Left lung (tissue), 10 donors: ENCODE measurements around the gene DCDC1. TPM values are rescaled to one million over a fixed set of nuclear protein-coding genes. Genes with fewer than 3 reads are reported as not detected.
A peak's percentile ranks its signal among the peaks of the same experiment; 100 is the strongest.
"Not testable (repeated sequence)": the region's sequence is repeated elsewhere in the genome, so short reads cannot be mapped to it uniquely, and the experiment has no call there.

Source experiments
- ATAC-seq: fragments of 200-7000 bp; cut with Tn5 transposase; one replicate; pipeline ENCODE4 v1.9.1; 2020; ENCODE audit warnings: moderate library complexity
- DNase-seq, 4 donors: peaks; one replicate each; pipeline ENCODE4 v3.0.0-alpha.2; 2013 to 2020
- H3K27ac ChIP-seq, 2 donors: fragments of 200-600 bp; sonication (generic) in 1 of 2; one replicate each; pipeline versions ENCODE4 v1.5.0 to v1.8.0; 2020 to 2021
- H3K27me3 ChIP-seq, 2 donors: fragments of 200-600 bp; sonication (generic) in 1 of 2; one replicate each; pipeline versions ENCODE4 v1.5.0 to v1.8.0; 2020 to 2021
- H3K36me3 ChIP-seq, 2 donors: fragments of 200-600 bp; sonication (generic) in 1 of 2; one replicate each; pipeline versions ENCODE4 v1.5.0 to v1.8.0; 2020 to 2021
- H3K4me1 ChIP-seq, 2 donors: fragments of 200-600 bp; one replicate each; pipeline ENCODE4 v1.8.0; 2021
- H3K4me3 ChIP-seq, 2 donors: fragments of 200-600 bp; sonication (generic) in 1 of 2; one replicate each; pipeline versions ENCODE4 v1.5.0 to v1.8.0; 2020 to 2021; ENCODE audit warnings: mild to moderate bottlenecking in 1 of 2
- H3K9me3 ChIP-seq, 2 donors: fragments of 200-600 bp; sonication (generic) in 1 of 2; one replicate each; pipeline versions ENCODE4 v1.5.0 to v1.8.0; 2020 to 2021
- CTCF ChIP-seq, 2 donors: fragments of 200-600 bp; sonication (generic) in 1 of 2; IDR thresholded peaks; one replicate each; pipeline versions ENCODE4 v1.5.0 to v1.8.0; 2021; ENCODE audit warnings: antibody characterized with exemption in 2 of 2
- intact Hi-C, 2 donors: fragments of 100-400 bp; cut with DNase I; formaldehyde crosslinking; loops; one replicate each; pipeline versions ENCODE4 v1.11.2 to v1.14.2; 2022
- polyA plus RNA-seq, 6 donors: library from polyadenylated mRNA; unstranded; fragments of 120-200 nt; gene quantifications; one replicate each; pipeline ENCODE4 v1.2.1, GENCODE V29; 2013; ENCODE audit not compliant: insufficient read length in 6 of 6
- total RNA-seq, 2 donors: library from RNA; stranded (reverse); fragmentation: NEBNext Ultra II Directional; extraction: Animal tissue kit (Norgen Biotek cat#: 25700); gene quantifications; one replicate each; pipeline ENCODE4 v1.2.1, GENCODE V29; 2021
- donor health status: DM: no; HTN: yes; CAD: no.
- donor health status: DM: no; HTN: no; CAD: no.

The DCDC1 gene
- total and polyA plus RNA-seq, 8 donors, result 0.09 to 3.3 (median 2.0) TPM

- Histone ChIP-seq H3K9me3 (no peaks in the 10 kb centered on the region), H3K27me3 (no peaks in the 10 kb centered on the region), H3K27ac (no peak overlapping the region), H3K36me3 (no peaks in the 10 kb centered on the region), H3K4me1 (no peaks in the 10 kb centered on the region), H3K4me3 (no peak overlapping the region)
- intact Hi-C loops, result no loop called here
- ATAC-seq (no peak), DNase-seq (no peak)
- TF ChIP-seq CTCF (IDR thresholded peaks at IDR 0.05), result no peak
Observed at GRCh38 chr11:31323145-31323544, 46.4 kb downstream of the DCDC1 start.

GRCh38 chr11:31321494-31321893 is 48.0 kb downstream of the DCDC1 start:
- H3K4me1 ChIP-seq, H3K4me3 ChIP-seq, DNase-seq, ATAC-seq, H3K9me3 ChIP-seq, H3K27ac ChIP-seq, H3K36me3 ChIP-seq, intact Hi-C loops, H3K27me3 ChIP-seq: not testable (repeated sequence)

- Histone ChIP-seq H3K27ac (no peak overlapping the region), H3K9me3 (no peaks in the 10 kb centered on the region), H3K4me3 (no peak overlapping the region), H3K4me1 (no peaks in the 10 kb centered on the region), H3K27me3 (no peaks in the 10 kb centered on the region), H3K36me3 (no peaks in the 10 kb centered on the region)
- no peak for ATAC-seq
- intact Hi-C loops, result no loop called here
- no peak for TF ChIP-seq CTCF (IDR thresholded peaks at IDR 0.05)
- peak in 2 of 4 donors; percentile 1 to 3 for DNase-seq
Observed at GRCh38 chr11:31303644-31304180, 65.8 kb downstream of the DCDC1 start.

GRCh38 chr11:31301549-31302510 is 67.7 kb downstream of the DCDC1 start:
- no peaks in the 10 kb centered on the region for H3K4me1 ChIP-seq
- H3K27me3 ChIP-seq, result no peaks in the 10 kb centered on the region
- intact Hi-C loops, result no loop called here
- no peak overlapping the region for H3K27ac ChIP-seq
- ATAC-seq (no peak), DNase-seq (peak in 1 of 4 donors; percentile 1)
- H3K4me3 ChIP-seq, result no peak overlapping the region
- H3K9me3 ChIP-seq, result no peaks in the 10 kb centered on the region
- TF ChIP-seq CTCF (IDR thresholded peaks at IDR 0.05), result no peak
- no peaks in the 10 kb centered on the region for H3K36me3 ChIP-seq

- H3K4me3 ChIP-seq, result no peak overlapping the region
- no peaks in the 10 kb centered on the region for H3K9me3 ChIP-seq
- no peaks in the 10 kb centered on the region for H3K27me3 ChIP-seq
- no peaks in the 10 kb centered on the region for H3K4me1 ChIP-seq
- TF ChIP-seq CTCF (IDR thresholded peaks at IDR 0.05), result no peak
- no peak overlapping the region for H3K27ac ChIP-seq
- no peak for DNase-seq
- intact Hi-C loops, result no loop called here
- ATAC-seq, result no peak
- H3K36me3 ChIP-seq, result no peaks in the 10 kb centered on the region
Observed at GRCh38 chr11:31295308-31295707, 74.2 kb downstream of the DCDC1 start.

GRCh38 chr11:31273527-31273926 is 96.0 kb downstream of the DCDC1 start:
- DNase-seq, H3K4me1 ChIP-seq, H3K36me3 ChIP-seq, H3K4me3 ChIP-seq, H3K27ac ChIP-seq, H3K27me3 ChIP-seq, intact Hi-C loops, ATAC-seq: not testable (repeated sequence)
- H3K9me3 ChIP-seq, result peaks cover 0 to 31% of the 10 kb centered on the region in 2 donors
